HCT116 (cell line): ENCODE results near the gene FAM151B. TPM values are rescaled to one million over a fixed set of nuclear protein-coding genes. Genes with fewer than 3 reads are reported as not detected.

ENCODE experiments used
- ATAC-seq: fragments of 200-7000 bp; cut with Tn5 transposase; 2 replicates; pipeline ENCODE4 v1.9.1; 2020; ENCODE audit warnings: mild to moderate bottlenecking, moderate library complexity
- BruUV-seq: library from RNA; stranded (reverse); fragments of 400-500 nt; replicated peaks from 2 replicates; lab custom pipeline; 2021; lab: Mats Ljungman, UMichigan
- CTCF ChIA-PET: fragments of 300-600 bp; sonication (Branson Sonifier 250); formaldehyde crosslinking; loops from one replicate; lab custom pipeline; 2021; ENCODE audit warnings: antibody characterized with exemption; lab: Charles Lee
- POLR2A ChIA-PET: fragments of 300-600, 350-600 bp; sonication (Branson Sonifier 250); formaldehyde crosslinking; loops from one replicate; lab custom pipeline; 2021; ENCODE audit warnings: antibody characterized with exemption; lab: Charles Lee
- RAD21 ChIA-PET, 2 experiments: fragments of 300-600 bp; sonication (Branson Sonifier 250); formaldehyde crosslinking; loops; one replicate each; lab custom pipeline; 2023; ENCODE audit warnings: low total read pairs in 2 of 2; ENCODE audit not compliant: uncharacterized antibody in 2 of 2, unreplicated experiment in 2 of 2, low non-redundant PET in 1 of 2; lab: Charles Lee
- DNase-seq: peaks from one replicate; pipeline ENCODE4 v3.0.0-alpha.2; 2010; ENCODE audit warnings: low read depth, low spot score
- H2AFZ ChIP-seq: fragments of 200-600 bp; shearing (Covaris generic), sonication (generic); 2 replicates; pipeline ENCODE4 v1.6.1; 2017; ENCODE audit warnings: low read depth, mixed run types, mixed read lengths, antibody characterized with exemption, low read length; ENCODE audit not compliant: poor library complexity, severe bottlenecking
- H3K27ac ChIP-seq: 2 replicates; pipeline ENCODE4 v1.5.1; 2012; ENCODE audit warnings: low read depth, low read length
- H3K27me3 ChIP-seq: fragments of 200-600 bp; sonication (generic); 2 replicates; pipeline ENCODE4 v1.6.1; 2016; ENCODE audit warnings: mixed run types, low read length, mixed read lengths; ENCODE audit not compliant: insufficient read depth
- H3K36me3 ChIP-seq, 2 experiments: fragments of 200-500 bp in 1 of 2; fragments of 200-600 bp in 1 of 2; sonication (Bioruptor generic) in 1 of 2; sonication (generic) in 1 of 2; 2 replicates each; pipeline versions ENCODE4 v1.5.1 to v1.6.1; 2014 to 2016; ENCODE audit warnings: low read length in 2 of 2, inconsistent platforms in 1 of 2, mixed read lengths in 1 of 2, mixed run types in 1 of 2; ENCODE audit not compliant: insufficient read depth in 2 of 2, control insufficient read depth in 1 of 2
- H3K4me1 ChIP-seq, 2 experiments: fragments of 200-600 bp in 1 of 2; sonication (generic) in 1 of 2; 2 replicates each; pipeline versions ENCODE4 v1.5.1 to v1.6.1; 2012 to 2017; ENCODE audit warnings: low read length in 2 of 2, inconsistent platforms in 1 of 2, mild to moderate bottlenecking in 1 of 2, mixed read lengths in 1 of 2, mixed run types in 1 of 2, moderate library complexity in 1 of 2; ENCODE audit not compliant: insufficient read depth in 2 of 2, control insufficient read depth in 1 of 2
- H3K4me2 ChIP-seq: fragments of 200-600 bp; sonication (generic); 2 replicates; pipeline ENCODE4 v1.6.1; 2017; ENCODE audit warnings: mixed run types, low read length, mixed read lengths
- H3K4me3 ChIP-seq, 2 experiments: fragments of 200-600 bp in 1 of 2; sonication (generic) in 1 of 2; replicated peaks in 1 of 2; 2 replicates each; pipeline ENCODE4 v1.5.1; 2011 to 2016; ENCODE audit warnings: low read length in 2 of 2, control low read depth in 1 of 2, low read depth in 1 of 2, mild to moderate bottlenecking in 1 of 2, mixed read lengths in 1 of 2, mixed run types in 1 of 2
- H3K79me2 ChIP-seq: fragments of 200-600 bp; sonication (generic); 2 replicates; pipeline ENCODE4 v1.6.1; 2017; ENCODE audit warnings: mild to moderate bottlenecking, mixed run types, low read length, moderate library complexity, mixed read lengths; ENCODE audit not compliant: insufficient read depth
- H3K9ac ChIP-seq: fragments of 200-600 bp; sonication (generic); 2 replicates; pipeline ENCODE4 v1.6.1; 2016; ENCODE audit warnings: low read length, mixed read lengths
- H3K9me2 ChIP-seq: fragments of 200-600 bp; sonication (generic), shearing (Covaris generic); 2 replicates; pipeline ENCODE4 v1.6.1; 2017; ENCODE audit warnings: mixed run types, mild to moderate bottlenecking, moderate library complexity; ENCODE audit not compliant: insufficient read depth
- H3K9me3 ChIP-seq, 2 experiments: fragments of 200-500 bp in 1 of 2; fragments of 200-600 bp in 1 of 2; sonication (Bioruptor generic) in 1 of 2; sonication (generic) in 1 of 2; 2 replicates each; pipeline ENCODE4 v1.6.1; 2014 to 2017; ENCODE audit warnings: low read length in 2 of 2, mixed read lengths in 2 of 2, inconsistent platforms in 1 of 2, low read depth in 1 of 2, mild to moderate bottlenecking in 1 of 2, mixed run types in 1 of 2, moderate library complexity in 1 of 2; ENCODE audit not compliant: control insufficient read depth in 1 of 2, insufficient read depth in 1 of 2
- H4K20me1 ChIP-seq: fragments of 200-600 bp; sonication (generic), shearing (Covaris generic); 2 replicates; pipeline ENCODE4 v1.6.1; 2017; ENCODE audit warnings: mixed run types, mild to moderate bottlenecking, moderate library complexity; ENCODE audit not compliant: insufficient read depth
- CEBPB ChIP-seq: IDR thresholded peaks from 2 replicates; pipeline ENCODE4 v1.6.1; 2012; ENCODE audit warnings: low read depth
- EZH2 ChIP-seq: fragments of 200-600 bp; sonication (generic); IDR thresholded peaks from 2 replicates; pipeline ENCODE4 v1.6.1; 2017; ENCODE audit warnings: antibody characterized with exemption, mixed run types
- EZH2phosphoT487 ChIP-seq: fragments of 200-600 bp; IDR thresholded peaks from 2 replicates; pipeline ENCODE4 v1.6.1; 2018; ENCODE audit warnings: antibody characterized with exemption, borderline replicate concordance
- FOSL1 ChIP-seq: IDR thresholded peaks from 2 replicates; pipeline ENCODE4 v1.6.1; 2012; ENCODE audit warnings: low read depth
- POLR2AphosphoS5 ChIP-seq: IDR thresholded peaks from 2 replicates; pipeline ENCODE4 v1.6.1; 2011; ENCODE audit warnings: mild to moderate bottlenecking, low read depth, low read length, moderate library complexity
- RAD21 ChIP-seq: IDR thresholded peaks from 2 replicates; pipeline ENCODE4 v1.6.1; 2012; ENCODE audit warnings: low read depth, mild to moderate bottlenecking
- SIN3A ChIP-seq: IDR thresholded peaks from 2 replicates; pipeline ENCODE4 v1.6.1; 2012; ENCODE audit warnings: low read depth
- SP1 ChIP-seq: IDR thresholded peaks from 2 replicates; pipeline ENCODE4 v1.6.1; 2012; ENCODE audit warnings: low read depth
- SRF ChIP-seq: IDR thresholded peaks from 2 replicates; pipeline ENCODE4 v1.6.1; 2012; ENCODE audit warnings: low read depth
- YY1 ChIP-seq: IDR thresholded peaks from 2 replicates; pipeline ENCODE4 v1.6.1; 2011; ENCODE audit warnings: low read length, low read depth, moderate library complexity, mild to moderate bottlenecking; ENCODE audit not compliant: insufficient replicate concordance; ENCODE audit errors: extremely low read depth
- ZFX ChIP-seq: fragments of 450-650 bp; IDR thresholded peaks from 2 replicates; pipeline ENCODE4 v1.6.1; 2017
- intact Hi-C: fragments of 100-400 bp; cut with micrococcal nuclease; formaldehyde crosslinking; loops from 2 replicates; pipeline ENCODE4 v1.10.0; 2022
- total RNA-seq: library from RNA; stranded (reverse); gene quantifications from one replicate; pipeline ENCODE4 v1.2.1, GENCODE V29; 2021; ENCODE audit not compliant: unreplicated experiment
- TF ChIP-seq, protein P1 (sequence below): IDR thresholded peaks from 2 replicates; pipeline ENCODE4 v1.6.1; 2011; ENCODE audit warnings: mild to moderate bottlenecking, low read length, moderate library complexity; ENCODE audit not compliant: insufficient replicate concordance; ENCODE audit errors: extremely low read depth
- TF ChIP-seq, protein P2 (sequence below): IDR thresholded peaks from 2 replicates; pipeline ENCODE4 v1.6.1; 2012
- TF ChIP-seq, protein P3 (sequence below): IDR thresholded peaks from 2 replicates; pipeline ENCODE4 v1.6.1; 2012
- TF ChIP-seq, protein P4 (sequence below), 3 experiments: fragments of 200-600 bp in 1 of 3; sonication (generic) in 1 of 3; IDR thresholded peaks in 2 of 3; conservative IDR thresholded peaks in 1 of 3; 2 replicates each; pipeline ENCODE4 v1.5.1; 2012 to 2017; ENCODE audit warnings: low read depth in 2 of 3, low read length in 2 of 3, antibody characterized with exemption in 1 of 3, borderline replicate concordance in 1 of 3, control low read depth in 1 of 3, mild to moderate bottlenecking in 1 of 3, mixed read lengths in 1 of 3, mixed run types in 1 of 3, moderate library complexity in 1 of 3; ENCODE audit not compliant: insufficient read depth in 1 of 3
- TF ChIP-seq, protein P5 (sequence below): IDR thresholded peaks from 2 replicates; pipeline ENCODE4 v1.6.1; 2012; ENCODE audit warnings: low read depth

Gene FAM151B
- total RNA-seq, 1 experiment from 2014 or later: 1.2 TPM

DNA sequence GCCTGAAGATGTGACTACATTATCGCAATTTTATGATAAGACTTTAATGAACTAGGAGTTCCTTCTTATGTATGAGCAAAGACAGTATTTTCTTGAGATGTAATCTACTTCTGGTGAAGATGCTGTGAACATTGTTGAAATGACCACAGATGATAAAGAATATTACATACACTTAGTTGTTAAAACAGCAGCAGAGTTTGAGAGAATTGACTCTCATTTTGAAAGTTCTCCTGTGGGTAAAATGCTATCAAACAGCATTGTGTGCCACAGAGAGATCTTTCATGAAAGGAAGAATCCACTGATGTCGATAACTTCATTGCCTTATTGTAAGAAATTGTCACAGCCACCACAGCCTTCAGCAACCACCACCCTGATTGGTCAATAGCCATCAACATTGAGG is 8.0 kb downstream of the FAM151B start:
- Histone ChIP-seq H3K4me3 (no peak overlapping the region), H2AFZ (no peak overlapping the region), H3K9ac (no peak overlapping the region), H3K27ac (no peak overlapping the region), H3K9me2 (no peaks in the 10 kb centered on the region), H3K27me3 (no peaks in the 10 kb centered on the region)
- no peak for ATAC-seq
- POLR2A ChIA-PET: no interaction called here
- CTCF ChIA-PET: no interaction called here
- TF ChIP-seq, protein P1, sequence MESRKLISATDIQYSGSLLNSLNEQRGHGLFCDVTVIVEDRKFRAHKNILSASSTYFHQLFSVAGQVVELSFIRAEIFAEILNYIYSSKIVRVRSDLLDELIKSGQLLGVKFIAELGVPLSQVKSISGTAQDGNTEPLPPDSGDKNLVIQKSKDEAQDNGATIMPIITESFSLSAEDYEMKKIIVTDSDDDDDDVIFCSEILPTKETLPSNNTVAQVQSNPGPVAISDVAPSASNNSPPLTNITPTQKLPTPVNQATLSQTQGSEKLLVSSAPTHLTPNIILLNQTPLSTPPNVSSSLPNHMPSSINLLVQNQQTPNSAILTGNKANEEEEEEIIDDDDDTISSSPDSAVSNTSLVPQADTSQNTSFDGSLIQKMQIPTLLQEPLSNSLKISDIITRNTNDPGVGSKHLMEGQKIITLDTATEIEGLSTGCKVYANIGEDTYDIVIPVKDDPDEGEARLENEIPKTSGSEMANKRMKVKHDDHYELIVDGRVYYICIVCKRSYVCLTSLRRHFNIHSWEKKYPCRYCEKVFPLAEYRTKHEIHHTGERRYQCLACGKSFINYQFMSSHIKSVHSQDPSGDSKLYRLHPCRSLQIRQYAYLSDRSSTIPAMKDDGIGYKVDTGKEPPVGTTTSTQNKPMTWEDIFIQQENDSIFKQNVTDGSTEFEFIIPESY: no peak
- no peak for TF ChIP-seq EZH2
- TF ChIP-seq, protein P2, sequence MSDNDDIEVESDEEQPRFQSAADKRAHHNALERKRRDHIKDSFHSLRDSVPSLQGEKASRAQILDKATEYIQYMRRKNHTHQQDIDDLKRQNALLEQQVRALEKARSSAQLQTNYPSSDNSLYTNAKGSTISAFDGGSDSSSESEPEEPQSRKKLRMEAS: no peak
- no peak for TF ChIP-seq EZH2phosphoT487
- TF ChIP-seq, protein P3, sequence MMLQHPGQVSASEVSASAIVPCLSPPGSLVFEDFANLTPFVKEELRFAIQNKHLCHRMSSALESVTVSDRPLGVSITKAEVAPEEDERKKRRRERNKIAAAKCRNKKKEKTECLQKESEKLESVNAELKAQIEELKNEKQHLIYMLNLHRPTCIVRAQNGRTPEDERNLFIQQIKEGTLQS: no peak
- TF ChIP-seq POLR2AphosphoS5: no peak
- TF ChIP-seq, protein P4, sequence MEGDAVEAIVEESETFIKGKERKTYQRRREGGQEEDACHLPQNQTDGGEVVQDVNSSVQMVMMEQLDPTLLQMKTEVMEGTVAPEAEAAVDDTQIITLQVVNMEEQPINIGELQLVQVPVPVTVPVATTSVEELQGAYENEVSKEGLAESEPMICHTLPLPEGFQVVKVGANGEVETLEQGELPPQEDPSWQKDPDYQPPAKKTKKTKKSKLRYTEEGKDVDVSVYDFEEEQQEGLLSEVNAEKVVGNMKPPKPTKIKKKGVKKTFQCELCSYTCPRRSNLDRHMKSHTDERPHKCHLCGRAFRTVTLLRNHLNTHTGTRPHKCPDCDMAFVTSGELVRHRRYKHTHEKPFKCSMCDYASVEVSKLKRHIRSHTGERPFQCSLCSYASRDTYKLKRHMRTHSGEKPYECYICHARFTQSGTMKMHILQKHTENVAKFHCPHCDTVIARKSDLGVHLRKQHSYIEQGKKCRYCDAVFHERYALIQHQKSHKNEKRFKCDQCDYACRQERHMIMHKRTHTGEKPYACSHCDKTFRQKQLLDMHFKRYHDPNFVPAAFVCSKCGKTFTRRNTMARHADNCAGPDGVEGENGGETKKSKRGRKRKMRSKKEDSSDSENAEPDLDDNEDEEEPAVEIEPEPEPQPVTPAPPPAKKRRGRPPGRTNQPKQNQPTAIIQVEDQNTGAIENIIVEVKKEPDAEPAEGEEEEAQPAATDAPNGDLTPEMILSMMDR (IDR thresholded peaks at IDR 0.05 in 2 of 3, conservative IDR thresholded peaks at IDR 0.05 in 1 of 3; ENCODE audit: borderline replicate concordance in 1 of 3, insufficient read depth in 1 of 3, low read depth in 2 of 3, low read length in 2 of 3): no peak
- TF ChIP-seq, protein P5, sequence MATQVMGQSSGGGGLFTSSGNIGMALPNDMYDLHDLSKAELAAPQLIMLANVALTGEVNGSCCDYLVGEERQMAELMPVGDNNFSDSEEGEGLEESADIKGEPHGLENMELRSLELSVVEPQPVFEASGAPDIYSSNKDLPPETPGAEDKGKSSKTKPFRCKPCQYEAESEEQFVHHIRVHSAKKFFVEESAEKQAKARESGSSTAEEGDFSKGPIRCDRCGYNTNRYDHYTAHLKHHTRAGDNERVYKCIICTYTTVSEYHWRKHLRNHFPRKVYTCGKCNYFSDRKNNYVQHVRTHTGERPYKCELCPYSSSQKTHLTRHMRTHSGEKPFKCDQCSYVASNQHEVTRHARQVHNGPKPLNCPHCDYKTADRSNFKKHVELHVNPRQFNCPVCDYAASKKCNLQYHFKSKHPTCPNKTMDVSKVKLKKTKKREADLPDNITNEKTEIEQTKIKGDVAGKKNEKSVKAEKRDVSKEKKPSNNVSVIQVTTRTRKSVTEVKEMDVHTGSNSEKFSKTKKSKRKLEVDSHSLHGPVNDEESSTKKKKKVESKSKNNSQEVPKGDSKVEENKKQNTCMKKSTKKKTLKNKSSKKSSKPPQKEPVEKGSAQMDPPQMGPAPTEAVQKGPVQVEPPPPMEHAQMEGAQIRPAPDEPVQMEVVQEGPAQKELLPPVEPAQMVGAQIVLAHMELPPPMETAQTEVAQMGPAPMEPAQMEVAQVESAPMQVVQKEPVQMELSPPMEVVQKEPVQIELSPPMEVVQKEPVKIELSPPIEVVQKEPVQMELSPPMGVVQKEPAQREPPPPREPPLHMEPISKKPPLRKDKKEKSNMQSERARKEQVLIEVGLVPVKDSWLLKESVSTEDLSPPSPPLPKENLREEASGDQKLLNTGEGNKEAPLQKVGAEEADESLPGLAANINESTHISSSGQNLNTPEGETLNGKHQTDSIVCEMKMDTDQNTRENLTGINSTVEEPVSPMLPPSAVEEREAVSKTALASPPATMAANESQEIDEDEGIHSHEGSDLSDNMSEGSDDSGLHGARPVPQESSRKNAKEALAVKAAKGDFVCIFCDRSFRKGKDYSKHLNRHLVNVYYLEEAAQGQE: no peak
- no peak for TF ChIP-seq FOSL1
- TF ChIP-seq CEBPB: no peak
- no peak for TF ChIP-seq YY1
- no peak for TF ChIP-seq SIN3A
- no peak for TF ChIP-seq RAD21
- no peak for TF ChIP-seq SP1
- TF ChIP-seq SRF: no peak
- no peak for TF ChIP-seq ZFX
- TF ChIP-seq, all 23 proteins: peak for 0
- BruUV-seq: no TSS peak
- no peaks in the 10 kb centered on the region; a peak in 1 of 4 replicates for H3K9me3 ChIP-seq
- H3K36me3 ChIP-seq: no peaks in the 10 kb centered on the region
- RAD21 ChIA-PET: no interaction called here
- H3K4me2 ChIP-seq: no peak overlapping the region
- no peak for DNase-seq
- intact Hi-C loops: no loop called here
- no peaks in the 10 kb centered on the region for H3K79me2 ChIP-seq
- no peaks in the 10 kb centered on the region; a peak in 1 of 4 replicates for H3K4me1 ChIP-seq
- H4K20me1 ChIP-seq: no peaks in the 10 kb centered on the region
